Measurements from ENCODE around the gene GPR89B. TPM values are rescaled to one million over a fixed set of nuclear protein-coding genes. Genes with fewer than 3 reads are reported as not detected.
A peak's percentile ranks its signal among the peaks of the same experiment; 100 is the strongest.

GPR89B gene
- total and polyA plus RNA-seq, 9 of the 15 experiments (the other 6 are each of a cell fraction or from before 2014, with no cell fraction given), result 9.3 to 39.3 (median 19.6) TPM

GRCh38 chr1:147882535-147882934 lies 45.7 kb upstream of the GPR89B start (continued):
- TF ChIP-seq CTCF (IDR thresholded peaks at IDR 0.05 in 2 of 3, conservative IDR thresholded peaks at IDR 0.05 in 1 of 3; ENCODE audit: insufficient read depth in 2 of 3, low read depth in 1 of 3, low read length in 3 of 3), result no peak
- TF ChIP-seq GATA2 (CRISPR knock-in tag; IDR thresholded peaks at IDR 0.05), result no peak
- TF ChIP-seq CBX8 (IDR thresholded peaks at IDR 0.05; ENCODE audit: borderline replicate concordance, extremely low read depth, low read depth, low read length, poor library complexity, severe bottlenecking), result no peak

- Histone ChIP-seq H3K9me1 (ENCODE audit: control insufficient read depth, insufficient read depth, low read length) (no peaks in the 10 kb centered on the region), H3K36me3 (ENCODE audit: control insufficient read depth, insufficient read depth, low read length) (no peaks in the 10 kb centered on the region), H3K4me3 (no peak overlapping the region), H3K4me1 (replicated peaks in 1 of 2; ENCODE audit: control insufficient read depth in 2 of 2, insufficient read depth in 2 of 2, low read length in 2 of 2) (no peaks in the 10 kb centered on the region), H3K79me2 (ENCODE audit: control insufficient read depth, insufficient read depth, low read length) (no peaks in the 10 kb centered on the region), H3K9me3 (replicated peaks; ENCODE audit: control insufficient read depth, insufficient read depth, low read depth, low read length) (no peaks in the 10 kb centered on the region), H4K20me1 (replicated peaks; ENCODE audit: control insufficient read depth, insufficient read depth, low read length) (no peaks in the 10 kb centered on the region), H3K9ac (ENCODE audit: insufficient read depth in 1 of 2, low read depth in 2 of 2, low read length in 2 of 2) (no peak overlapping the region), H3K27ac (ENCODE audit: extremely low read depth, low read depth, low read length) (no peak overlapping the region), H2AFZ (ENCODE audit: low read depth, low read length) (no peak overlapping the region), H3K4me2 (ENCODE audit: insufficient read depth, low read length) (no peak overlapping the region), H3K27me3 (ENCODE audit: control insufficient read depth in 2 of 2, insufficient read depth in 2 of 2, low read length in 2 of 2) (peaks cover 2 to 6% of the 10 kb centered on the region in 2 experiments; a peak in 4 of 5 replicates)
- ChIA-PET CTCF (ENCODE audit: low intra/inter-chr PET ratio) (interaction anchor here (0.9 to 1.1 kb wide), 3 partner anchors 167 to 617 kb away, joined by 3 to 4 read pairs (median 4); no protein-coding TSS in a partner anchor), POLR2A (interaction anchor here (0.8 to 0.9 kb wide), 2 partner anchors 249 to 263 kb away, joined by 3 to 4 read pairs; no protein-coding TSS in a partner anchor)
- intact Hi-C loops (cut with micrococcal nuclease), result loop anchor here (1.0 to 10.0 kb wide), 5 partner anchors 166 to 615 kb away; no protein-coding TSS in a partner anchor
- FAIRE-seq (peak; percentile 82), ATAC-seq (peak; percentile 100), DNase-seq (ENCODE audit: extremely low read depth in 1 of 4, low spot score in 3 of 4) (peak; percentile 64 to 83 (median 70))
- WGBS (ENCODE audit: insufficient coverage, low coverage, missing lambda C conversion rate), result 0% methylated on average over 12 of the region's 12 CpGs
- in situ Hi-C loops (cut with MboI), result loop anchor here (5.0 to 10.0 kb wide), 3 partner anchors 48 to 615 kb away; no protein-coding TSS in a partner anchor
- no TSS peak for BruUV-seq (replicated peaks)
- no peak for TF ChIP-seq ZNF311 (CRISPR knock-in tag; IDR thresholded peaks at IDR 0.05)
- TF ChIP-seq TCFL5 (CRISPR knock-in tag; conservative IDR thresholded peaks at IDR 0.05), result no peak
- no peak for TF ChIP-seq E2F5 (CRISPR knock-in tag; IDR thresholded peaks at IDR 0.05)
- no peak for TF ChIP-seq PHB2 (IDR thresholded peaks at IDR 0.05; ENCODE audit: low read depth)
- TF ChIP-seq MIER1 (IDR thresholded peaks at IDR 0.05; ENCODE audit: low read depth), result no peak
- peak; percentile 76; the same call in 1 of the 2 replicates for TF ChIP-seq STAG1 (CRISPR knock-in tag; IDR thresholded peaks at IDR 0.05; ENCODE audit: borderline replicate concordance)
- no peak for TF ChIP-seq SNRNP70 (optimal IDR thresholded peaks at IDR 0.05; ENCODE audit: low read depth, low read length)
- no peak for TF ChIP-seq MNT (conservative IDR thresholded peaks at IDR 0.05)
- TF ChIP-seq TEAD1 (CRISPR knock-in tag; IDR thresholded peaks at IDR 0.05), result no peak
- TF ChIP-seq ZNF3 (CRISPR knock-in tag; IDR thresholded peaks at IDR 0.05), result no peak
- no peak for TF ChIP-seq POLR2H (tag; IDR thresholded peaks at IDR 0.05; ENCODE audit: low read depth)
- no peak for TF ChIP-seq NR2C2 (CRISPR knock-in tag; IDR thresholded peaks at IDR 0.05)
- TF ChIP-seq NR2C2 (tag; IDR thresholded peaks at IDR 0.05), result no peak
These were observed 37.9 kb upstream of the GPR89B start for GRCh38 chr1:147890177-147890790.

Data from K562 (cell line).